Activated CD4-positive, alpha-beta memory T cell treated with anti-CD3 and anti-CD28 coated beads, Interleukin-2, amount 10 ng/mL, durations not matched to agents 7 days and 5 days (primary cell): ENCODE data around the gene SLC36A2. TPM values are rescaled to one million over a fixed set of nuclear protein-coding genes. Genes with fewer than 3 reads are reported as not detected.

Source experiments
- CTCF ChIA-PET: fragments of 350-600 bp; sonication (Branson Sonifier 250); formaldehyde crosslinking; loops from one replicate; lab custom pipeline; 2021; ENCODE audit warnings: antibody characterized with exemption, inconsistent platforms; lab: Charles Lee
- POLR2A ChIA-PET: fragments of 350-600 bp; sonication (Branson Sonifier 250); formaldehyde crosslinking; loops from one replicate; lab custom pipeline; 2021; ENCODE audit warnings: antibody characterized with exemption; lab: Charles Lee
- DNase-seq: peaks from one replicate; pipeline ENCODE4 v3.0.0-alpha.2; 2020
- H3K27ac Mint-ChIP-seq: one replicate; pipeline ENCODE4 v1.8.0; 2021; ENCODE audit warnings: mild to moderate bottlenecking, mixed read lengths
- H3K27me3 Mint-ChIP-seq: one replicate; pipeline ENCODE4 v1.8.0; 2021; ENCODE audit warnings: mixed read lengths
- H3K36me3 Mint-ChIP-seq: one replicate; pipeline ENCODE4 v1.8.0; 2021; ENCODE audit warnings: low read depth, mixed read lengths
- H3K4me1 Mint-ChIP-seq: one replicate; pipeline ENCODE4 v1.8.0; 2021; ENCODE audit warnings: mixed read lengths
- H3K4me3 Mint-ChIP-seq: one replicate; pipeline ENCODE4 v1.8.0; 2021; ENCODE audit warnings: mild to moderate bottlenecking, mixed read lengths
- H3K9me3 Mint-ChIP-seq: one replicate; pipeline ENCODE4 v1.8.0; 2021; ENCODE audit warnings: mixed read lengths
- total RNA-seq, 2 experiments: library from RNA; stranded (reverse); gene quantifications; one replicate each; pipeline ENCODE4 v1.2.3, GENCODE V29; 2021

Gene SLC36A2
- total RNA-seq, 2 experiments from 2014 or later, result not detected

- ChIA-PET CTCF (interaction anchor here (1.9 kb wide), 1 partner anchor 21 kb away, joined by 5 read pairs; no protein-coding TSS in a partner anchor), POLR2A (no interaction called here)
- no peak overlapping the region for H3K27ac Mint-ChIP-seq
- H3K27me3 Mint-ChIP-seq, result peaks cover 7% of the 10 kb centered on the region
- peaks cover 10% of the 10 kb centered on the region for H3K4me1 Mint-ChIP-seq
- H3K9me3 Mint-ChIP-seq, result no peaks in the 10 kb centered on the region
- no peak for DNase-seq
- no peak overlapping the region for H3K4me3 Mint-ChIP-seq
- H3K36me3 Mint-ChIP-seq, result no peaks in the 10 kb centered on the region
Measured at GRCh38 chr5:151295138-151295537, 52.2 kb downstream of the SLC36A2 start.

- no peaks in the 10 kb centered on the region for H3K36me3 Mint-ChIP-seq
- DNase-seq, result no peak
- H3K4me3 Mint-ChIP-seq, result no peak overlapping the region
- ChIA-PET CTCF (no interaction called here), POLR2A (no interaction called here)
- H3K27ac Mint-ChIP-seq, result no peak overlapping the region
- H3K9me3 Mint-ChIP-seq, result no peaks in the 10 kb centered on the region
- peaks cover 2% of the 10 kb centered on the region for H3K27me3 Mint-ChIP-seq
- peaks cover 10% of the 10 kb centered on the region for H3K4me1 Mint-ChIP-seq
Measured at GRCh38 chr5:151293624-151294023, 53.7 kb downstream of the SLC36A2 start.

GRCh38 chr5:151288180-151288579, 59.2 kb downstream of the SLC36A2 start:
- no peak for DNase-seq
- no peaks in the 10 kb centered on the region for H3K9me3 Mint-ChIP-seq
- peaks cover 2% of the 10 kb centered on the region for H3K4me1 Mint-ChIP-seq
- ChIA-PET POLR2A (interaction anchor here (0.9 kb wide), 1 partner anchor 64 kb away, joined by 3 read pairs; the partner anchor contains the start of gene CCDC69), CTCF (interaction anchor here (0.6 to 1.5 kb wide), 4 partner anchors 14 to 363 kb away, joined by 3 to 4 read pairs (median 3); no protein-coding TSS in a partner anchor)
- H3K36me3 Mint-ChIP-seq, result no peaks in the 10 kb centered on the region
- no peak overlapping the region for H3K27ac Mint-ChIP-seq
- no peaks in the 10 kb centered on the region for H3K27me3 Mint-ChIP-seq
- no peak overlapping the region for H3K4me3 Mint-ChIP-seq

GRCh38 chr5:151286246-151286645, 61.1 kb downstream of the SLC36A2 start:
- DNase-seq, result no peak
- H3K4me3 Mint-ChIP-seq, result no peak overlapping the region
- H3K36me3 Mint-ChIP-seq, result no peaks in the 10 kb centered on the region
- H3K27me3 Mint-ChIP-seq, result no peaks in the 10 kb centered on the region
- H3K27ac Mint-ChIP-seq, result no peak overlapping the region
- peaks cover 2% of the 10 kb centered on the region for H3K4me1 Mint-ChIP-seq
- ChIA-PET CTCF (no interaction called here), POLR2A (no interaction called here)
- no peaks in the 10 kb centered on the region for H3K9me3 Mint-ChIP-seq

- H3K36me3 Mint-ChIP-seq, result no peaks in the 10 kb centered on the region
- H3K27ac Mint-ChIP-seq, result no peak overlapping the region
- ChIA-PET POLR2A (no interaction called here), CTCF (no interaction called here)
- no peak for DNase-seq
- no peaks in the 10 kb centered on the region for H3K27me3 Mint-ChIP-seq
- peaks cover 2% of the 10 kb centered on the region for H3K4me1 Mint-ChIP-seq
- no peak overlapping the region for H3K4me3 Mint-ChIP-seq
- no peaks in the 10 kb centered on the region for H3K9me3 Mint-ChIP-seq
Measured at GRCh38 chr5:151285683-151286082, 61.7 kb downstream of the SLC36A2 start.

GRCh38 chr5:151284392-151284967, 62.9 kb downstream of the SLC36A2 start:
- Mint-ChIP-seq H3K36me3 (no peaks in the 10 kb centered on the region), H3K27ac (no peak overlapping the region), H3K4me3 (no peak overlapping the region), H3K27me3 (no peaks in the 10 kb centered on the region), H3K9me3 (no peaks in the 10 kb centered on the region), H3K4me1 (peaks cover 2% of the 10 kb centered on the region)
- ChIA-PET CTCF (interaction anchor here (1.3 kb wide), 1 partner anchor 9 kb away, joined by 5 read pairs; no protein-coding TSS in a partner anchor), POLR2A (no interaction called here)
- no peak for DNase-seq

GRCh38 chr5:151283120-151283825, 64.1 kb downstream of the SLC36A2 start:
- H3K4me3 Mint-ChIP-seq, result no peak overlapping the region
- H3K27me3 Mint-ChIP-seq, result no peaks in the 10 kb centered on the region

GRCh38 chr5:151281001-151281639, 66.2 kb downstream of the SLC36A2 start:
- Mint-ChIP-seq H3K9me3 (no peaks in the 10 kb centered on the region), H3K27ac (no peak overlapping the region), H3K36me3 (no peaks in the 10 kb centered on the region), H3K4me1 (no peaks in the 10 kb centered on the region), H3K4me3 (no peak overlapping the region), H3K27me3 (peaks cover under 1% of the 10 kb centered on the region)
- POLR2A ChIA-PET, result no interaction called here
- DNase-seq, result no peak
- CTCF ChIA-PET, result interaction anchor here (1.8 kb wide), 1 partner anchor 11 kb away, joined by 6 read pairs; no protein-coding TSS in a partner anchor

More at GRCh38 chr5:151283120-151283825, 64.1 kb downstream of the SLC36A2 start:
- Mint-ChIP-seq H3K36me3 (no peaks in the 10 kb centered on the region), H3K4me1 (peaks cover 1% of the 10 kb centered on the region), H3K9me3 (no peaks in the 10 kb centered on the region), H3K27ac (no peak overlapping the region)
- POLR2A ChIA-PET, result interaction anchor here (1.4 kb wide), 1 partner anchor 70 kb away, joined by 4 read pairs; no protein-coding TSS in a partner anchor
- no peak for DNase-seq
- CTCF ChIA-PET, result interaction anchor here (1.3 to 1.5 kb wide), 2 partner anchors 8 to 33 kb away, joined by 5 to 7 read pairs; no protein-coding TSS in a partner anchor

- no peaks in the 10 kb centered on the region for H3K36me3 Mint-ChIP-seq
- no peak overlapping the region for H3K27ac Mint-ChIP-seq
- CTCF ChIA-PET, result interaction anchor here (1.8 kb wide), 2 partner anchors 11 to 36 kb away, joined by 4 to 6 read pairs; no protein-coding TSS in a partner anchor
Measured at GRCh38 chr5:151280443-151280842, 66.9 kb downstream of the SLC36A2 start.

GRCh38 chr5:151278845-151279244, 68.5 kb downstream of the SLC36A2 start:
- POLR2A ChIA-PET, result no interaction called here

More at GRCh38 chr5:151280443-151280842, 66.9 kb downstream of the SLC36A2 start:
- DNase-seq, result no peak
- Mint-ChIP-seq H3K27me3 (peaks cover 2% of the 10 kb centered on the region), H3K4me3 (no peak overlapping the region), H3K4me1 (no peaks in the 10 kb centered on the region), H3K9me3 (no peaks in the 10 kb centered on the region)
- POLR2A ChIA-PET, result no interaction called here

GRCh38 chr5:151275803-151276202, 71.6 kb downstream of the SLC36A2 start:
- Mint-ChIP-seq H3K9me3 (no peaks in the 10 kb centered on the region), H3K27ac (no peak overlapping the region), H3K27me3 (peaks cover 2% of the 10 kb centered on the region), H3K4me1 (no peaks in the 10 kb centered on the region), H3K4me3 (no peak overlapping the region), H3K36me3 (no peaks in the 10 kb centered on the region)
- DNase-seq, result no peak
- CTCF ChIA-PET, result interaction anchor here (1.0 kb wide), 2 partner anchors 8 to 224 kb away, joined by 3 to 5 read pairs; no protein-coding TSS in a partner anchor
- POLR2A ChIA-PET, result no interaction called here

More at GRCh38 chr5:151278845-151279244, 68.5 kb downstream of the SLC36A2 start:
- Mint-ChIP-seq H3K4me1 (no peaks in the 10 kb centered on the region), H3K4me3 (no peak overlapping the region), H3K36me3 (no peaks in the 10 kb centered on the region), H3K27ac (no peak overlapping the region), H3K9me3 (no peaks in the 10 kb centered on the region), H3K27me3 (peaks cover 2% of the 10 kb centered on the region)
- DNase-seq, result no peak
- CTCF ChIA-PET, result interaction anchor here (1.8 kb wide), 1 partner anchor 37 kb away, joined by 4 read pairs; no protein-coding TSS in a partner anchor

- ChIA-PET CTCF (interaction anchor here (0.8 to 1.0 kb wide), 2 partner anchors 9 to 41 kb away, joined by 3 to 5 read pairs; no protein-coding TSS in a partner anchor), POLR2A (no interaction called here)
- no peak overlapping the region for H3K4me3 Mint-ChIP-seq
- H3K36me3 Mint-ChIP-seq, result no peaks in the 10 kb centered on the region
- peaks cover 2% of the 10 kb centered on the region for H3K27me3 Mint-ChIP-seq
- no peaks in the 10 kb centered on the region for H3K9me3 Mint-ChIP-seq
- no peak for DNase-seq
- no peak overlapping the region for H3K27ac Mint-ChIP-seq
- no peaks in the 10 kb centered on the region for H3K4me1 Mint-ChIP-seq
Measured at GRCh38 chr5:151274666-151275065, 72.7 kb downstream of the SLC36A2 start.
